GDM1 (cell line): ENCODE measurements around the gene USP7.

Experiments
- DNase-seq: peaks from one replicate; lab custom pipeline; 2025; lab: John Stamatoyannopoulos, UW

The USP7 gene

GRCh38 chr16:8861563-8862308 lies 102.0 kb downstream of the USP7 start:
- DNase-seq = no peak

GRCh38 chr16:8859913-8860881 lies 103.5 kb downstream of the USP7 start:
- DNase-seq = no peak

GRCh38 chr16:8858994-8859912 lies 104.5 kb downstream of the USP7 start:
- no peak for DNase-seq

- no peak for DNase-seq
Observed at GRCh38 chr16:8855972-8856371, 107.7 kb downstream of the USP7 start.

- no peak for DNase-seq
Observed at GRCh38 chr16:8855051-8855786, 108.5 kb downstream of the USP7 start.

- DNase-seq = no peak
Observed at GRCh38 chr16:8854298-8854948, 109.3 kb downstream of the USP7 start.

- DNase-seq = no peak
Observed at GRCh38 chr16:8853611-8854010, 110.1 kb downstream of the USP7 start.

GRCh38 chr16:8853150-8853549 lies 110.6 kb downstream of the USP7 start:
- DNase-seq = no peak

- no peak for DNase-seq
Observed at GRCh38 chr16:8852534-8852933, 111.2 kb downstream of the USP7 start.

GRCh38 chr16:8851761-8852403 lies 111.8 kb downstream of the USP7 start:
- no peak for DNase-seq

- DNase-seq = peak; percentile 61
Observed at GRCh38 chr16:8850279-8850885, 113.3 kb downstream of the USP7 start.

GRCh38 chr16:8849411-8850011 lies 114.2 kb downstream of the USP7 start:
- no peak for DNase-seq

GRCh38 chr16:8848939-8849391 lies 114.7 kb downstream of the USP7 start:
- DNase-seq = no peak

GRCh38 chr16:8848231-8848938 lies 115.3 kb downstream of the USP7 start:
- DNase-seq = no peak

- no peak for DNase-seq
Observed at GRCh38 chr16:8847623-8848022, 116.1 kb downstream of the USP7 start.

- DNase-seq = no peak
Observed at GRCh38 chr16:8847145-8847544, 116.6 kb downstream of the USP7 start.

- DNase-seq = no peak
Observed at GRCh38 chr16:8846401-8846932, 117.2 kb downstream of the USP7 start.

GRCh38 chr16:8845699-8846298 lies 117.9 kb downstream of the USP7 start:
- no peak for DNase-seq
